GM19023 (cell line): ENCODE measurements around the gene HPSE2.
"Not testable (repeated sequence)": the region's sequence is repeated elsewhere in the genome, so short reads cannot be mapped to it uniquely, and the experiment has no call there.

Source experiments
- ATAC-seq: cut with Tn5 transposase; IDR thresholded peaks from one replicate; pipeline ENCODE4 v1.9.1; 2021; ENCODE audit warnings: mild to moderate bottlenecking, moderate library complexity; ENCODE audit not compliant: unreplicated experiment

The HPSE2 gene

DNA sequence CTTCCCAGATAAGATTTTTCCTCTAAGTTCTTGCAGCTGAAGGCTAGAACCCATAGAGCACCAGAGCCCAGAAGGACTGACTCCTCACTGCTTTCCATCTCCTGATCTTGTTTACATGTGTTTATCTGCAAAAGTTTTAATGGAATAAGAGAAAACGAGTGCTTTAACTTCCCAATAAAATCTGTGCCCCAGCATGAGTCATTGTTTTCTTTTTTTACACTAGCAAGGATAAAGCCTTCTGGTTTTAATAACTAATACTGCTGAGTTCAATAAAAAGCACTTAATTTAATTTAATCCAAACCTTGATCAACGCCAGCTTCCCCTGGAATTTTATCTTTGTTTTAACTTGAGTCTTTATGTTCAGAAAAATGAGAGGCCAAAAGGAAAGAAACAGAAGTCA is 227.6 kb downstream of the HPSE2 start:
- no peak for ATAC-seq

DNA sequence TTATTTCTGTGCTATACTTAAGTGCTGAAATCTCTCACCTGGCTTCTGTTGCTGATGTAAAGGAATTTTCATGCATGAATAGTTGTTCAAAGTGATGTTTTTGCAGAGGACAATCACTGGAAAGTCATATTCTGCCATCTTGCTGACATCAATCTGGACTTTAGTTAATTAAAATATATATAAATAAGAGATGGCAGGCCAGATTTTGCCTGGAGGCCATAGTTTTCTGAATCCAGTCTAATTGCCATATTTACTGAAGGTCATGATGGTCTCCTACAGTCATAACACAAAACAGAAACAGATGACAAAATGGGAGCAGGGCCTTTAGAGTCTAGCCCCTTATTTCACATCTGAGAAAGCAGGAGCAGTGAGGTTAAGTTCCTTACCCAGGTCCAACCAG is 228.2 kb downstream of the HPSE2 start:
- no peak for ATAC-seq

DNA sequence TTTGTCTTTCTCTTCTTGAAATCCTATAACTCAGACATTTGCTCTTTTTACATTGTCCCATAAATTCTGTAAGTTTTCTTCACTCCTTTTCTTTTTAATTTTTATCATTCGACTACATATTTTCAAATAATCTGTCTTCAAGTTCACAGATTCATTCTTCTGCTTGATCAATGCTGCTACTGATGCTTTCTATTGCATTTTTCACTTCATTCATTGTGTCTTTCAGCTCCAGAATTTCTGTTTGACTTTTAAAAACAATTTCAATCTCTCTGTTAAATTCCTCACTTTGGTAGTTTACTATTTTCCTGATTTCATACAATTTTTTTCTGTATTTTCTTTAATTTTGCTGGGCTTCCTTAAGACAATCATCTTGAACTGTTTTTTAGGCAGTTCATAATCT is 230.4 kb downstream of the HPSE2 start:
- ATAC-seq: no peak

DNA sequence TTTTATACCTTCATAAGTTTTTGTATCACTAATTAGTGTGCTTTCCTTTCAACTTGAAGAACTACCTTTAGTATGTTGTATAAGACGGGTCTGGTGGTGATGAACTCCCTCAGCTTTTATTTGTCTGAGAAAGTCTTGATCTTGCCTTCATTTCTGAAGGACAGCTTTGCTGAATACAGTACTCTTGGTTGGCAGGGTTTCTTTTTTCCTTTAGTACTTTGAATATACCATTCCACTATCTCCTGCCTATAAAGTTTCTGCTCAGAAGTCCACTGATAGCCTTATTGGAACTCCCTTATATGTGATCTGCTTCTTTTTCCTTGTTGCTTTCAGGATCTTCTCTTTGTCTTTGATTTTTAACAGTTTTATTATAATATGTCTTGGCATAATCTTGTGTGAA is 230.9 kb downstream of the HPSE2 start:
- ATAC-seq: no peak

DNA sequence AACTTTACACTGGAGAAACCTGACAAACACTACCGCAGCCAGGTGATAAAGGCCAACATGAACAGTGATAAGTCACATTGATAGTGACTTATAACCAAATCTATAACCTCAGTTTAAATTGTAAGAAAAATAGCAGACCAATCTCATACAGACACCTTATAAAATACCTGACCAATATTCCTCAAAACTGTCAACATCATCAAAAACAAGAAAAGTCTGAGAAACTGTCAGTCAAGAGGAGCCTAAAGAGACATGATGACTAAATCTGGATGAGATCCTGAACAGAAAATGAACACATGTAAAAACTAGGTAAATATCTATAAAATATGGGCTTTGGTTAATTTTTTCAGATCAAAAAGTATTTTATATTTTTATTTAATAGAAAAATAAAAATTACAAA is 233.3 kb downstream of the HPSE2 start:
- no peak for ATAC-seq

DNA sequence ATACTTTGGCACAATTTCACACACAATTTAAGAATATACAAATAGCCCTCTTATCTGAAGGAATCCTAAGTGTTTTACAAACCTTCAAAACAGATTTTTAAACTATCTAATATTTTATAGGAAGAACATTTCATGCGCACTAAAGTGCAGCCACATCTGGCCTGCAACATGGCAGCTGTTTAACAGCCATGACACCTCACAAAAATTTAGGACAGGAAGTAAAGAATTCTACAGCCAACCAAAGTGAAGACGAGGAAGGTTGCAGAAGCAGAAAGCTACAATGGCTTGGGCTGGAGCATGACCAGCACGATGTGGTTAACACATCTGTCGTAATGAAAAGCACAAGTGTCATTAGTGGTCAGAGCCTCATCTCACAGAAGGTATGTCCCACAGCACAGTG is 238.1 kb downstream of the HPSE2 start:
- ATAC-seq: no peak

DNA sequence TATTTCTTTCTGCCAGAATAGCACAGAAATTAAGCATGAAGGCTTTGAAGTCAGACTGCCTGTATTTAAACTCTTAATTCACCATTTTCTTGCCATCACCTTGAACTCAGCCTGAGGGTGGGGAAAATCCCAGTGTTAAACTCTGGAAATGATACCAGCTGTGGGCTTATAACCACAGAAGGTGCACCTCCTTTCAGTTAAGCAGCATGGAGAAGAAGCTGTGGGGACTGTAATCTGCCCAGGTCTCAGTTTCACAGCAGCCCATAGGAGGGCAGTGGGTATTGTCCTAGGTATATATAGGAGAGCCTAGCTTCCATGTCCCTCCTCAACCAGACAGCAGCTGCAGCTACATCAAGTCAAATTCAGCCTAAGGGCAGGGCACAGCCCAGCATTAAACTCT is 241.6 kb downstream of the HPSE2 start:
- ATAC-seq: no peak

DNA sequence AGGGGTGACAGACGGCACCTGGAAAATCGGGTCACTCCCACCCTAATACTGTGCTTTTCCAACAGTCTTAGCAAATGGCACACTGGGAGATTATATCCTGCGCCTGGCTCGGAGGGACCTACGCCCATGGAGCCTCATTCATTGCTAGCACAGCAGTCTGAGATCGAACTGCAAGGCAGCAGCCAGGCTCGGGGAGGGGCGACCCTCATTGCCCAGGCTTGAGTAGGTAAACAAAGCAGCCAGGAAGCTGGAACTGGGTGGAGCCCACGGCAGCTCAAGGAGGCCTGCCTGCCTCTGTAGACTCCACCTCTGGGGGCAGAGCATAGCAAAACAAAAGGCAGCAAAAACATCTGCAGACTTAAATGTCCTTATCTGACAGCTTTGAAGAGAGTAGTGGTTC is 251.9 kb downstream of the HPSE2 start:
- not testable (repeated sequence) for ATAC-seq

DNA sequence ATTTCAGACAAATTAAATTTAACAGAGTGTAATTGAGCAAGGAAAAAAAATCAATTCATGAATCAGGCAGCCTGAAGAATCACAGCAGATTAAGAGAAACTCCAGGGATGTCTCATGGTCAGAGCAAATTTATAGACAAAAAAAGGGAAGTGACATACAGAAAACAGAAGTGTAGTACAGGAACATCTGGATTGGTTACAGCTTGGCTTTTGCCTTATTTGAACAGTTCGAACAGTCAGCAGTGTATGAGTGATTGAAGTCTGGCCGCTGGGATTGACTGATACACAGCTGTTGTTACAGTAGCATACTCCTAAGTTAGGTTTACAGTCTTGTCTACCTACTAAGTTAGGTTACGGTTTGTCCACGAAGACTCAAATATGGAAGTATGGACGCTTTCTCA is 255.3 kb downstream of the HPSE2 start:
- ATAC-seq: no peak

DNA sequence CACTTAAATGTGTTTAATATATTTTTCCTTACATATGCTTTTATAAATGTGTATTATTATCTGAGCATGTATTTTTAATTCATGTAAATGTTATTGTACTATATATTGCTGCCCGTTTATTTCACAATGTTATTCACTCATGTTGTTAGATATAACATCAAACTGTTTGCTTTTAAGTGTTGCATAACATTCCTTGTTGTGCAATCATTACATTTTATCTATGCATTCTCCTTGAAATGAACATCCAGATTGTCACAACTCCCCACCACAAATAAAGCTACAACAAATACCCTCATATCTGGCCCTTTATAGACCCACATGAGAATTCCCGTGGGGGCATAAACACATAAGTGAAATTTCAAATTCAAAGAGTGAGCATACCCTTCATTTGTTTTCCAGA is 264.2 kb downstream of the HPSE2 start:
- no peak for ATAC-seq

DNA sequence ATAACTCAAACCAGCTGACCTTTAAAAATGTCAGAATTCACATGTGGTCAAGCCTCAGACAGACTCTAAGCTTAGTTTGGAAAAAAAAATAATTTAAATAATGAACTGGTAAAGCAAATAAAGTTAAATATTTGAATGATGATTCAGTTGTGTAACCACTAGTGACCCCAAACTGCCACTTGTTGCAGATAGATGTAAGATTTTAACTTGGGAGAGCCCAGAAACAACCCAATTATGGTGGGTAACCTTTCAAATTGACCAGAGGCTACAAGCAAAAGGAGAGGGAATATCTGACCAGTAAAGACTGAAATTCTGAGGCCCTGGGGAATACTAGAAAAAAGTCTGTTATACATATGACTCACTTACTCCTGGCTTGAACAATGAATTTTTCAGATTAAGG is 268.1 kb downstream of the HPSE2 start:
- ATAC-seq: no peak

DNA sequence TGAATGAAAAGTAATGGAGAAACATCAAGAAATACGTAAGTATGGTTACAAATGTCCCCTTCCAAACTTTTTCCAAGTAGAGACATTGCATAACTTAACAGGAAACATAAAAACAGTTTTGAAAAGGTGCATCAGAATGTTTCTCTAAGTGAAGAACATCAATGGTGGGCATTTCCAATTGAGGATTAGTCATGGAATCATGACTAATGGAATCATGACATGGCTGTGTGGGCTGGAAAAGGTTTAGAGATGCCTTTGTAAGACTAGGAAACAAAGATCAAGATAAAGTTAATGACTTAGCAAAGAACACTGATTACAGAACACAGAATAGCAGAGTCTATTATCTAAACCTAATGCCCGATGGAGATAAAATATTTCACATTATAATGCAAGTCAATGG is 272.0 kb downstream of the HPSE2 start:
- no peak for ATAC-seq

DNA sequence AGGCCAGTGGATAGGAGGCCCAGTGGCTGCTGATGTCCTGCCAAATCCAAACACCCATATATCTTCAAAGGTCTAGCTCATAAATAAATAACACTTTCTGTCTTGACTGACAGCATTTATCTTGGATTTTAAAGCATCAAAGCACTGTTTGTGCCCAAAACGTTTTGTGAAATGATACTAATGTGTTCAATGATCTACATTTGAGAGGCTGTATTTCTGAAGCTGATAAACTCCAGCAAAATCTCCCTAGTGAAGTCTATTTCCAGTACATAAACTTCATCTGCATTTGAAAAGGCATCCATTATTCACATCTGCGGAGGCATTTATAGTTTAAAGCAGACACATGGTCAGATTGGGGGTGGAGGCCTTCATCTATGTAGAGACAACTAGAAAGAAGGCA is 276.3 kb downstream of the HPSE2 start:
- ATAC-seq: no peak

DNA sequence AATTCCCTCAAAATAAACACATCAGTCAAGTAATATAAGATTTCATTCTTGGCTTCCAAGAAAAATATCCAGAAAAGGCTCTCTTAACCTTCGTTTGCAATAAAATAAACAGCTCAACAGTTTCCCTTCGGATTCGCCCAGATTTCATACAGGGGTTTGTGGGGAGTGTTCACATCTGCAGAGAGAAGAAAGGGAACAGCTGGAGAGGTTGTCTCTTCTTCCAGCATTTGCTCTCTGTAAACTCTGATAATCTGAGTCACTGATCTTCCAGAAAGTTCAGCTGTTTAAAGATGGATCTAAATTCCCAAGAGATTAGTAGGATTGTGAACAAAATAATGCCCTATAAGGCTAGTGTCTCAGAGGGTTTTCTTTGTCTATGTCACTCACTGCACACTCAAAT is 277.9 kb downstream of the HPSE2 start:
- ATAC-seq: no peak

DNA sequence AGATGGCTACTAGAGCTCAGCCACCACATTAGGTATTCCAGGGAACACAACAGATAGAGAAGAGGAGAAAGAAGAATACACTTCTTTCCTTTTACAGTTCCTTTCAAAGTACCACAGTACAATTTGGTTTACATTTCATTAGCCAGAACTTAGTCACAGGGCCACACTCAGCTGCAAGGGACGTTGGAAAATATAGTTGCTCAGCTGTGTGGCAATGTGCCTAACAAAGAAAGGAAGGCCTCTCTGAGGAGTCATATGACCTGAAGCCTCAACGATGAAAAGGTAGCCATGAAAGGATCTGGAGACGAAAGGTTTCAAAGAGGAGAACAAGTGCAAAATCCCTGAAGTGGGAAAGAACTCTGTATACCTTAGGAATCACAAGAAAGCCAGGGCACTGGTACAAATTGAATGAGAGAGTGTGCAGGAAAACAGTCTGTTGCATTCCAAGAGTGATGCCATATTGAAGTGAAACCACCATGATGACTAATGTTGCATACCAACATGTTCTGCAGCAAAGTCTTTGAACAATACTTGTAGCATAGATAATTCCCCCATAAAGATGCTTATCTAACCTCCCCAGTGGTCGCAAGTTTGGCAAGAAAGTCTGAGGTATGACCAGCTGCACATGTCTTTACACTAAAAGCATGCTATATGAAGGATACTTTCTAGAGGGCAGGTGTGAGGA is 278.9 kb downstream of the HPSE2 start:
- no peak for ATAC-seq

DNA sequence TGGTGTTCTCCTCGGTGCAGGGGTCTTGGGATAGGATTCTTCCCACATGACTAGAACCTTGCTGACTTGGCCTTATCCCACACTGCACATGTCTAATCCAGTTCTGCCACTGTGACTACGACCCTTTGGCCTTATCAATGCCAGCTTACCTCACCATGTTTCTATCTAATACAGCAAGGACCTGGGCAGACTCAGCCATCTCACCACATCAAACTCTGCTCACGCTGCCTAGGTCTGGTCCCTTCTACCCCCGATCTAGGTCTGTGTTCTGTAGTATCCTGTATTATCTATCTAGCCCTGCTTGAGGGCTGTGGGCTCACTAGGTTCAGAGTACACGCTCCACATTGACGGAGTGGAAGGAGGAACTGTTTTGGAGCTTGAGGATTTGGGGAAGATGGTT is 282.4 kb downstream of the HPSE2 start:
- ATAC-seq: no peak

DNA sequence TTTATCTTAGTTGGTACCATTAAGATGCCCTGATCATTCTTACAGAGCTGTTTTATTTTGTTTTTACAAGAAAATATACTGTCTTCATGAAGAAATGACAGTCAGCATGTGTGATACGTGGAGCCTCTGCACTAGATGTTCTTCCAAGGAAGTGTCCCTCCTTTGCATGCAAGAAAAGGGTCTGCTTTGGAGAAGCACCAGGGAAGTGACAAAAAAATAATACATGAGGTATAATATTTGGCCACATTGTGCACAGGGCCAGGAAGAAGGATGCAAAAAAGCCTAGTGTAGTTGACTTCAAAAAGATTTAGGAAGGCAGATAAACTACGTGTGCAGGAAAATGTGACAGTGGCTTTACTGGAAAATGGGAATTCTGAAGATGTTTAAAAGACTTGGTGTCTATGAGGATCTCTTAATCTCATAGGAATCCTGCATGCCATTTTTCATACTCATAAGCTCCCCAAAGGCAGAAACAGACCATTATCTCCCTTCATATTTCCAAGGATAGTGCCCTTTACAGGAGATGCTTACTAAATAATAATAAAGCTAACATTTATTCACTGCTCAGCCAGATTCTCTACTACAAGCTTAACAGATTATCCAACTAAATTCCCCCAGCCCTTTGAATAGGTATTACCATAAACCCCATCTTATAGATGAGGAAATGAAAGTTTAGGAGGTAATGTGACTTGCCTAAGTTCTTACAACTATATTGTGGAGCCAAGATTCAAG is 284.2 kb downstream of the HPSE2 start:
- no peak for ATAC-seq

DNA sequence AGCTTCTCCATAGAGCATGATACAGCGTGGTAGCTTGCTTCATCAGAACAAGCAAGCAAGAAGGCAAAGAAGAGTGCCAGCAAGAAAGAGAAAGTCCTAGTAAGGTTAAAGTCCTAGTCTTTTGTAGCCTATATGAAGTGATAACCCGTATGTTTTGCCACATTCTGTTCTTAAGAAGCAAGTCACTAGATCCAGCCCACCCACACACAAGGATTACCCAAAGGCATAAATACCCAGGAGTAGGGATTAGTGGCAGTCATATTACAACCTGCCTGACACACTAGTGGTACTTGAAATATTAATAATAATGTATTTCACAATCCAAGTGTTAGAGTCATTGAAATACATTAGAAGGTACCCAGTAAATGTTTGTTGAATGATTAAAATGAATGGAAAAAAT is 285.5 kb downstream of the HPSE2 start:
- ATAC-seq: no peak

DNA sequence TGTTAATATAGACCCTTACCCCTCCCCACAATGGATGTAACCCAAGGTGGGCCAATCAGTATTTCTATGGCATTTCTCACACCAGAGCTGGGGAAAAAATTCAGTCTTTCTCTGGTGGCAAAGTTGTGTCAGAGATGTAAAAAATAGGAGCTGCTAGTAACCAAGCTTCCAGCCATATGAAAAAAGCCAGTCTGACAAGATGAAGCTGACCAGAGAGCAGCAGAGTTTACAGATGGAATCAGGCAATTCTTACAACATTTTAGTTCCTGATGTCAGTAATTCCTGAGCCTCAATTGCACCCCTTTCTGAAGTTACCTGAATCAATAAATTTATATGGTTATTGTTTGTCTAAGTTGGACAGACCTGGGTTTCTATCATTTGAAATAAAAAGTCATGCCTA is 286.3 kb downstream of the HPSE2 start:
- ATAC-seq: no peak

DNA sequence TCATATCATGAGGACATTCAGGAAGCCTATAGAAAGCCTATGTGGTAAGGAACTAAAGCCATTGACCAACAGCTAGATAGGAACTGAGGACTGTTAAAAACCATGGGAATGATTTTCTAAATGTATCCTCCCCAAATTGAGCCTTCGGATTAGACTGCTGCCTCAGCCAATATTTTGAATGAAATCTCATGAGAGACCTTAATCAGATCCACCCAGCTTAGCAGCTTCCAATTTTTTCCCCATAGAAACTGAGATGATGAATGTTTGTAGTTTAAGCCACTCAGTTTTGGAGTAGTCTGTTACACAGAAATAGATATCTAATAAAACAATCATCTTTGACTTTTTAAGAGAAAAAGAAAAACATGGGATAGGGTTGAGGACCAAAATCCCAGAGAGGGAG is 292.0 kb downstream of the HPSE2 start:
- no peak for ATAC-seq

DNA sequence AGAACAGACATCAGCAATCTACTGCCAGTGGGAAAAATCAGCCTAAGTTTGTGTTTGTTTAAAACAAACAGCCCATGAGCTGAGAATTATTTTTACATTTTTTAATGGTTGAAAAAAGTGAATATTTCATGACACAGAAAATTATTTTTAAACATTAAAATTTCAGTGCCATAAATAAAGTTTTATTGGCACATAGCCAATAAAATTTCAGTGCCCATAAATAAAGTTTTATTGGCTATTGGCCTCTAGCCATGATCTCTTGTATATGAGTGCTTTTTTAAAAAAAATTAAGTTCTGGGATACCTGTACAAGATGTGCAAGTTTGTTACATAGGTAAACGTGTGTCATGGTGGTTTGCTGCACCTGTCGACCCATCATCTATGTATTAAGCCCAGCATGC is 305.9 kb downstream of the HPSE2 start:
- no peak for ATAC-seq

DNA sequence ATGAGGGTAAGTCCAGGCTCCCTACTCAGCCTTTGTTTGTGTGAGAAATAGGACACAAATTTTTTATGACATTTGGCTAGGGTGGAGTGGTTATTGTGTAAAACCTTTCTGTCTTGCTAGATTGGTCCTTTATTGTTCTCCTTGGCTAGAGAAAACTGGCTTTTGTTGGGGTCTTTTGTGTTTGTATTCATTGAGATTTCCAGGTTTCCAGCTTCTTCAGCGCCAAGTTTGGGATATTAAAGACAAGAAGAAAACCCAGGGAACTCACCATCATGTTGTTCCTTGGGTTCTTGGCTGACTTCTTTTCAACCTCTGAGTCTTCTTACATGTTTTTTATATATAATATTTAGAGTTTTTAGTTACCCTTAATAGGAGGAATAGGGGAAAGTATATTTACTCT is 310.0 kb downstream of the HPSE2 start:
- ATAC-seq: no peak

DNA sequence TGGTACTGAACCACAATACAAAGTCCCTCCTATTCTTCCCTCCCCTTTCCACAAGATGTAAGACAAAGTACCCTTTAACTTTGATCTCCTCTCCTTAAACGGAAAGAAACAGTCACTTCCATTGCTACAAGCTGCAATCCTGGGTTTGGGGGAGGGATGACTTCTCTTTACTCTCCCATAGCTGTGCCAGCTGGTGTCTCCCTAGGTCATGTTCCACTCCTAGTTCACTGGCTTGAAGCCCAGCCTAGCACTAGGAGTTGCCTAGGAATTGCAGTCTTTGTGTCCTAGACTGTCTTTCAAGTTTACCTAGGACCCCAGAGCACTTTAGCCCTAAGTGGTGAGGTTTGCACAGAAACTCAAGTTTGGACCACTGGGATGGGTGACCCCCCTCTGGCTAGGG is 311.1 kb downstream of the HPSE2 start:
- ATAC-seq: no peak
